Measurements from ENCODE around the gene DCC. TPM values are rescaled to one million over a fixed set of nuclear protein-coding genes. Genes with fewer than 3 reads are reported as not detected.

Gene DCC
- total and polyA plus RNA-seq, 2 experiments from 2014 or later: 0.27 to 0.38 TPM

- Histone ChIP-seq H3K27me3 (peaks cover 22% of the 10 kb centered on the region), H3K4me3 (no peak overlapping the region), H3K9me3 (ENCODE audit: low read depth) (no peaks in the 10 kb centered on the region), H3K36me3 (no peaks in the 10 kb centered on the region), H3K4me1 (ENCODE audit: low read depth) (no peaks in the 10 kb centered on the region), H3K27ac (no peak overlapping the region)
- no peak for TF ChIP-seq CTCF (IDR thresholded peaks at IDR 0.05; ENCODE audit: low read depth, low read length)
- peak in 1 of 2 donors; percentile 39 for DNase-seq (ENCODE audit: low read depth in 1 of 2, low spot score in 1 of 2)
Observed at GRCh38 chr18:52334896-52335295, 5.1 kb upstream of the DCC start.

- no peaks in the 10 kb centered on the region for H3K36me3 ChIP-seq
- no peak for DNase-seq (ENCODE audit: low read depth in 1 of 2, low spot score in 1 of 2)
- H3K27me3 ChIP-seq: peaks cover 46% of the 10 kb centered on the region
- no peak for TF ChIP-seq CTCF (IDR thresholded peaks at IDR 0.05; ENCODE audit: low read depth, low read length)
- no peak overlapping the region for H3K27ac ChIP-seq
- peaks cover 7% of the 10 kb centered on the region for H3K4me1 ChIP-seq (ENCODE audit: low read depth)
- H3K4me3 ChIP-seq: no peak overlapping the region
- no peaks in the 10 kb centered on the region for H3K9me3 ChIP-seq (ENCODE audit: low read depth)
Observed at GRCh38 chr18:52337276-52337675, 2.7 kb upstream of the DCC start.

GRCh38 chr18:52340406-52341102 is 557 bp downstream of the DCC start:
- TF ChIP-seq CTCF (IDR thresholded peaks at IDR 0.05; ENCODE audit: low read depth, low read length): no peak
- no peak overlapping the region for H3K27ac ChIP-seq

GRCh38 chr18:52341103-52341432 is 1.1 kb downstream of the DCC start:
- no peak overlapping the region for H3K4me3 ChIP-seq
- DNase-seq (ENCODE audit: low read depth in 1 of 2, low spot score in 1 of 2): no peak
- no peaks in the 10 kb centered on the region for H3K9me3 ChIP-seq (ENCODE audit: low read depth)
- no peaks in the 10 kb centered on the region for H3K36me3 ChIP-seq
- no peak overlapping the region for H3K27ac ChIP-seq
- no peak for TF ChIP-seq CTCF (IDR thresholded peaks at IDR 0.05; ENCODE audit: low read depth, low read length)
- peaks cover 7% of the 10 kb centered on the region for H3K4me1 ChIP-seq (ENCODE audit: low read depth)
- peaks cover 53% of the 10 kb centered on the region for H3K27me3 ChIP-seq

More at GRCh38 chr18:52340406-52341102, 557 bp downstream of the DCC start:
- DNase-seq (ENCODE audit: low read depth in 1 of 2, low spot score in 1 of 2): no peak
- Histone ChIP-seq H3K36me3 (no peaks in the 10 kb centered on the region), H3K9me3 (ENCODE audit: low read depth) (no peaks in the 10 kb centered on the region), H3K4me1 (ENCODE audit: low read depth) (peaks cover 7% of the 10 kb centered on the region), H3K27me3 (peaks cover 53% of the 10 kb centered on the region), H3K4me3 (peak overlapping the region; percentile 30)

- H3K27me3 ChIP-seq: peaks cover 53% of the 10 kb centered on the region
- peaks cover 7% of the 10 kb centered on the region for H3K4me1 ChIP-seq (ENCODE audit: low read depth)
- DNase-seq (ENCODE audit: low read depth in 1 of 2, low spot score in 1 of 2): peak in 1 of 2 donors; percentile 54
- peak overlapping the region; percentile 31 for H3K4me3 ChIP-seq
- H3K9me3 ChIP-seq (ENCODE audit: low read depth): no peaks in the 10 kb centered on the region
- no peak for TF ChIP-seq CTCF (IDR thresholded peaks at IDR 0.05; ENCODE audit: low read depth, low read length)
- H3K27ac ChIP-seq: no peak overlapping the region
- H3K36me3 ChIP-seq: no peaks in the 10 kb centered on the region
Observed at GRCh38 chr18:52341608-52342381, 1.8 kb downstream of the DCC start.
